Measurements from ENCODE around the gene VAV2.

Gene VAV2

GRCh38 chr9:133813749-133814585, 178.2 kb downstream of the VAV2 start:
- DNase-seq (ENCODE audit: low read depth) = no peak

GRCh38 chr9:133812941-133813748, 179.0 kb downstream of the VAV2 start:
- no peak for DNase-seq (ENCODE audit: low read depth)

- DNase-seq (ENCODE audit: low read depth) = no peak
These were observed 179.9 kb downstream of the VAV2 start for GRCh38 chr9:133812077-133812868.

GRCh38 chr9:133811471-133811870, 180.7 kb downstream of the VAV2 start:
- no peak for DNase-seq (ENCODE audit: low read depth)

- no peak for DNase-seq (ENCODE audit: low read depth)
These were observed 181.4 kb downstream of the VAV2 start for GRCh38 chr9:133810556-133811195.

GRCh38 chr9:133809335-133809734, 182.8 kb downstream of the VAV2 start:
- no peak for DNase-seq (ENCODE audit: low read depth)

GRCh38 chr9:133807818-133808217, 184.3 kb downstream of the VAV2 start:
- DNase-seq (ENCODE audit: low read depth) = no peak

GRCh38 chr9:133807037-133807436, 185.1 kb downstream of the VAV2 start:
- DNase-seq (ENCODE audit: low read depth) = no peak

GRCh38 chr9:133806623-133807010, 185.5 kb downstream of the VAV2 start:
- DNase-seq (ENCODE audit: low read depth) = no peak

GRCh38 chr9:133805876-133806622, 186.1 kb downstream of the VAV2 start:
- DNase-seq (ENCODE audit: low read depth) = no peak

- DNase-seq (ENCODE audit: low read depth) = no peak
These were observed 187.9 kb downstream of the VAV2 start for GRCh38 chr9:133804199-133804598.

- DNase-seq (ENCODE audit: low read depth) = no peak
These were observed 188.4 kb downstream of the VAV2 start for GRCh38 chr9:133803745-133804144.

- DNase-seq (ENCODE audit: low read depth) = no peak
These were observed 189.0 kb downstream of the VAV2 start for GRCh38 chr9:133803028-133803585.

- DNase-seq (ENCODE audit: low read depth) = no peak
These were observed 190.4 kb downstream of the VAV2 start for GRCh38 chr9:133801739-133802138.

GRCh38 chr9:133800266-133800665, 191.9 kb downstream of the VAV2 start:
- DNase-seq (ENCODE audit: low read depth) = no peak

GRCh38 chr9:133799716-133800115, 192.4 kb downstream of the VAV2 start:
- DNase-seq (ENCODE audit: low read depth) = no peak

GRCh38 chr9:133799106-133799505, 193.0 kb downstream of the VAV2 start:
- DNase-seq (ENCODE audit: low read depth) = no peak

- no peak for DNase-seq (ENCODE audit: low read depth)
These were observed 194.0 kb downstream of the VAV2 start for GRCh38 chr9:133798160-133798559.

GRCh38 chr9:133797406-133798105, 194.6 kb downstream of the VAV2 start:
- DNase-seq (ENCODE audit: low read depth) = no peak

GRCh38 chr9:133796562-133796961, 195.6 kb downstream of the VAV2 start:
- no peak for DNase-seq (ENCODE audit: low read depth)
